ENCODE results near the gene MOB3B. TPM values are rescaled to one million over a fixed set of nuclear protein-coding genes. Genes with fewer than 3 reads are reported as not detected.
A peak's percentile ranks its signal among the peaks of the same experiment; 100 is the strongest.

Gene MOB3B
- total RNA-seq, 4 donors from 2014 or later: 8.2 to 16.5 (median 10.5) TPM

DNA sequence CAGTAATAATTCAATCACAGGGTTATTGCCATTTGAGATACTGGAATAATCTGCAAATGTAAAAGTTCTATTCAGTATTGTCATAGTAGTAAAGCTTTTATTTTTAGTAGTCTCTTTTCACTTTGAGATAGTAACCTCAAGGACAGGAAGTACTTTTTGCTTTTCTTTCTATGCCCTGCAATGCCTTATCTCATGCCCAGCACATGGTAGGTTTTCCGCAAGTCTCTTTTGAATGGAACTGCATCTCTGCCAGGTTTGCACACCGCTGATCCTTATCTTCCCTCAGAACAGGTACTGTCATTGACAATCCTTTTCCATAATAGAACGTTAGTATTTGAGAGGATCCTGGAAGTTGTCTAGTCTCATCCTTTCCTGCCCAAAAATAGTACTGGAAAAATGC lies 97.3 kb downstream of the MOB3B start:
- intact Hi-C loops (cut with DNase I; ENCODE audit: low total_unique reads): no loop called here
- DNase-seq (ENCODE audit: low spot score in 2 of 2): no peak
- WGBS, 2 donors: 42 to 56% methylated on average over 3 of the region's 3 CpGs
- no peak for TF ChIP-seq POLR2A (IDR thresholded peaks at IDR 0.05)
- TF ChIP-seq, protein P1, sequence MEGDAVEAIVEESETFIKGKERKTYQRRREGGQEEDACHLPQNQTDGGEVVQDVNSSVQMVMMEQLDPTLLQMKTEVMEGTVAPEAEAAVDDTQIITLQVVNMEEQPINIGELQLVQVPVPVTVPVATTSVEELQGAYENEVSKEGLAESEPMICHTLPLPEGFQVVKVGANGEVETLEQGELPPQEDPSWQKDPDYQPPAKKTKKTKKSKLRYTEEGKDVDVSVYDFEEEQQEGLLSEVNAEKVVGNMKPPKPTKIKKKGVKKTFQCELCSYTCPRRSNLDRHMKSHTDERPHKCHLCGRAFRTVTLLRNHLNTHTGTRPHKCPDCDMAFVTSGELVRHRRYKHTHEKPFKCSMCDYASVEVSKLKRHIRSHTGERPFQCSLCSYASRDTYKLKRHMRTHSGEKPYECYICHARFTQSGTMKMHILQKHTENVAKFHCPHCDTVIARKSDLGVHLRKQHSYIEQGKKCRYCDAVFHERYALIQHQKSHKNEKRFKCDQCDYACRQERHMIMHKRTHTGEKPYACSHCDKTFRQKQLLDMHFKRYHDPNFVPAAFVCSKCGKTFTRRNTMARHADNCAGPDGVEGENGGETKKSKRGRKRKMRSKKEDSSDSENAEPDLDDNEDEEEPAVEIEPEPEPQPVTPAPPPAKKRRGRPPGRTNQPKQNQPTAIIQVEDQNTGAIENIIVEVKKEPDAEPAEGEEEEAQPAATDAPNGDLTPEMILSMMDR (IDR thresholded peaks at IDR 0.05): no peak
- H3K4me3 ChIP-seq (ENCODE audit: low read depth, poor library complexity, severe bottlenecking): no peak overlapping the region

DNA sequence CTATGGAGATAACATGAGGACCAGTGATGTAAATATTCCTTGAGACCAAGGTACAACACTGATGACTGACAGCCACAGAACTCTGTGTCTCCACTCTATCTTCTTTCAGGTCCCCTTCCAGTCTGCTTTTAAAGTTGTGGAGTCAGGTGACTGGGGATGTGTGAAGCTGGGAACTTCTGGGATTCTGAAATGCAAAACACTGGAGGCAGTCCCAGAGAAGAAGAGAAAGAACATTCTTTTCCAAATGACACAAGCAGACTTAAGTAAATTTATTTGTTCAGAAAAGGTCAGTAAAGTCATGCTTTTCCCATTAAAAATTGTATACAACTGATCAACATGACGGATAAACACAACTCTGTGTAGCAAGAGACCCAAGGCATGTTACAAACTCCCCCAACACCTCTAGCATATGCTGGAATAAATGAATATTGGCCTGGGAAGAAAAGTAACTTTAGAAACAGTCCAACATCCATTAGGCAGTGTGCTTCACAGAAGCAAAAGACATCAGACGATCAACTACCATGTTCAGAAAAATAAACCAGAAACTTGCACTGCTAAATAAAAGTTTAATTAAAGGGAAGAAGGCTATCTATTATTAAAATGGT lies 98.0 kb downstream of the MOB3B start:
- intact Hi-C loops (cut with DNase I; ENCODE audit: low total_unique reads): no loop called here
- WGBS, 2 donors: 41% methylated on average over 2 of the region's 2 CpGs
- H3K4me3 ChIP-seq (ENCODE audit: low read depth, poor library complexity, severe bottlenecking): no peak overlapping the region
- TF ChIP-seq POLR2A (IDR thresholded peaks at IDR 0.05): no peak
- TF ChIP-seq, protein P1 (IDR thresholded peaks at IDR 0.05): no peak
- DNase-seq (ENCODE audit: low spot score in 2 of 2): peak in 1 of 2 donors; percentile 35

DNA sequence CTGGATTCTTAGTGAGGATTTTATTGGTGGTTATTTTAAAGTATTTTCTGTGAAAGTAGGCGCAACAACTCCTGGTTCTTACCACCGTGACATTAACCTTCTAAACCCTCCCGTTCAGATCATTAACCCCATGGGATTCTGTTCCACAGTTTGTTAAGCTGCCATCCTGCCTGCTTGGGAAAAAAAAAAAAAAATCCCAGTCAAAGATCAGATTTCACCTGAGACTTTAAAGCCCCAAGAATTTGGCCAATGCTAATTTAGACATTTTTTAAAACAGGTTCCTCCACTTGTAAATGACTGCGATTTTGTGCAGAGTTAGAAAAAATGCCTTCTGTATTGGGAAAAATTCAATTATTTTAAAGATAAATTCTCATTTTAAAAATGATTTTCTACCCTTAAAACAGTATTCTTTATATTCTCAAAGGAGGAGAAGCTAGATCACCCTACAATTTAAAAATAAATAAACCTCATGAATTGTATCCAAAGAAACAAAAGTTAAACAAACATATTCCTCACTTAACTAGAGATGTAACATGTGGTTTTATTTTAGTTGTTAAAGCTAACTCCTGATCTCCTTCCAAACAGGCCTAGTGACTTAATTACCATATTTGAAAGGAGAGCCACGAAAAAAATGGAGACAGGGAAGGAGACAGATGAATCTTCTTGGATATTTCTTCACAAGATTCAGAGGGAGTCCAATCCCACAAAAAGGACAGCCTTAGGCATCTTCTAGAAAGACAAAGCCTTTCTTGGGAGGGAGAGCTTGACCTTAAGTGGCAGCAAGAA lies 98.7 kb downstream of the MOB3B start:
- intact Hi-C loops (cut with DNase I; ENCODE audit: low total_unique reads): no loop called here
- no peak for DNase-seq (ENCODE audit: low spot score in 2 of 2)
- H3K4me3 ChIP-seq (ENCODE audit: low read depth, poor library complexity, severe bottlenecking): no peak overlapping the region
- TF ChIP-seq, protein P1 (IDR thresholded peaks at IDR 0.05): no peak
- no peak for TF ChIP-seq POLR2A (IDR thresholded peaks at IDR 0.05)
- WGBS, 2 donors: 40 to 46% methylated on average over 5 of the region's 5 CpGs

DNA sequence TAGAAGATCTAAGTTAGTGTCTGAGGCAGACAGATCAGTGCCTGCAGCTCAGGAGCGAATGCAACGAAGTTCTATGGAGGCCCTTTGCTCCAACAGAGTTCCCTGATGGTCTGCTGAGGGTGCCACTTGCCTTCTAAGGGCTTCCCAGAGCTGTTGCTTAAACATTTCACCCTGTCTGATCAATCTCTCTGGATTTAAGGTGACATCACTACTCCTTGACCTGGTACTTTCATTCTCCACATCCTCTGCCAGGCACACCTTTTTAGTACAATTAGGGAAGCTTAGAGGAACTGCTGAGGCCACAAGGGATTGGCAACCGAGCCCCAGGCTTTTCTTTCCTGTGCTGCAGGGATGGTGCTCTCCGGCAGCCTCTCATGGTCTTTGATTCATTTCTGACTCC lies 99.7 kb downstream of the MOB3B start:
- 71 to 80% methylated on average over 4 of the region's 4 CpGs for WGBS, 2 donors
- DNase-seq (ENCODE audit: low spot score in 2 of 2): no peak
- TF ChIP-seq, protein P1 (IDR thresholded peaks at IDR 0.05): no peak
- TF ChIP-seq POLR2A (IDR thresholded peaks at IDR 0.05): no peak
- H3K4me3 ChIP-seq (ENCODE audit: low read depth, poor library complexity, severe bottlenecking): no peak overlapping the region
- intact Hi-C loops (cut with DNase I; ENCODE audit: low total_unique reads): no loop called here

DNA sequence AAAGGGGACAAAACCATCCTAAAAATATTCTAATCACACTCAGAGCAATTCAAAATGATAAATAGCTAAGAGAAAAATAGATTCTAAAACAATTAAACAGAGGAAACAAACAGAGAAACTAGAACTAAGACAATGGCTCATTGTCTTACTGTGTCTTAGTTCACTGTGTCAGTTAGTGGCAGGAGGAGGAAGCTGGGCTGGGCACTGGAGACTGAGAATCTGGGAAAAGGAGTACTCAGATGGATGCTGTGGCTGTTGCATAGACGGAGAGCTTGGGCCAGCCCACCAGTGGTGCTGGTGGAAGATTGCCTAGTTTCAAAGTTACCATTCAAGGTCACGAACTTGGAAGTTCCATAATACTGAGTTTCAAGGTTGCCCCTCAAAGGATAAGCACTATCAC lies 100.2 kb downstream of the MOB3B start:
- intact Hi-C loops (cut with DNase I; ENCODE audit: low total_unique reads): no loop called here
- no peak for DNase-seq (ENCODE audit: low spot score in 2 of 2)
- no peak overlapping the region for H3K4me3 ChIP-seq (ENCODE audit: low read depth, poor library complexity, severe bottlenecking)
- 72 to 83% methylated on average over 2 of the region's 2 CpGs for WGBS, 2 donors
- TF ChIP-seq POLR2A (IDR thresholded peaks at IDR 0.05): no peak
- TF ChIP-seq, protein P1 (IDR thresholded peaks at IDR 0.05): no peak
